GM18507 (cell line): Measurements from ENCODE around the gene PIGZ.

Experiments
- DNase-seq: peaks from one replicate; pipeline ENCODE4 v3.0.0; 2011; ENCODE audit warnings: low read depth; ENCODE audit not compliant: insufficient read length; ENCODE audit errors: extremely low spot score
- FAIRE-seq: peaks from 2 replicates; lab custom pipeline; 2011; peaks lifted over from hg19 to GRCh38; lab: Jason Lieb, UNC

Gene PIGZ, protein sequence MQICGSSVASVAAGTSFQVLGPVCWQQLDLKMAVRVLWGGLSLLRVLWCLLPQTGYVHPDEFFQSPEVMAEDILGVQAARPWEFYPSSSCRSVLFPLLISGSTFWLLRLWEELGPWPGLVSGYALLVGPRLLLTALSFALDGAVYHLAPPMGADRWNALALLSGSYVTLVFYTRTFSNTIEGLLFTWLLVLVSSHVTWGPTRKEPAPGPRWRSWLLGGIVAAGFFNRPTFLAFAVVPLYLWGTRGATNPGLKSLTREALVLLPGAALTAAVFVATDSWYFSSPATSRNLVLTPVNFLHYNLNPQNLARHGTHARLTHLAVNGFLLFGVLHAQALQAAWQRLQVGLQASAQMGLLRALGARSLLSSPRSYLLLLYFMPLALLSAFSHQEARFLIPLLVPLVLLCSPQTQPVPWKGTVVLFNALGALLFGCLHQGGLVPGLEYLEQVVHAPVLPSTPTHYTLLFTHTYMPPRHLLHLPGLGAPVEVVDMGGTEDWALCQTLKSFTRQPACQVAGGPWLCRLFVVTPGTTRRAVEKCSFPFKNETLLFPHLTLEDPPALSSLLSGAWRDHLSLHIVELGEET

DNA sequence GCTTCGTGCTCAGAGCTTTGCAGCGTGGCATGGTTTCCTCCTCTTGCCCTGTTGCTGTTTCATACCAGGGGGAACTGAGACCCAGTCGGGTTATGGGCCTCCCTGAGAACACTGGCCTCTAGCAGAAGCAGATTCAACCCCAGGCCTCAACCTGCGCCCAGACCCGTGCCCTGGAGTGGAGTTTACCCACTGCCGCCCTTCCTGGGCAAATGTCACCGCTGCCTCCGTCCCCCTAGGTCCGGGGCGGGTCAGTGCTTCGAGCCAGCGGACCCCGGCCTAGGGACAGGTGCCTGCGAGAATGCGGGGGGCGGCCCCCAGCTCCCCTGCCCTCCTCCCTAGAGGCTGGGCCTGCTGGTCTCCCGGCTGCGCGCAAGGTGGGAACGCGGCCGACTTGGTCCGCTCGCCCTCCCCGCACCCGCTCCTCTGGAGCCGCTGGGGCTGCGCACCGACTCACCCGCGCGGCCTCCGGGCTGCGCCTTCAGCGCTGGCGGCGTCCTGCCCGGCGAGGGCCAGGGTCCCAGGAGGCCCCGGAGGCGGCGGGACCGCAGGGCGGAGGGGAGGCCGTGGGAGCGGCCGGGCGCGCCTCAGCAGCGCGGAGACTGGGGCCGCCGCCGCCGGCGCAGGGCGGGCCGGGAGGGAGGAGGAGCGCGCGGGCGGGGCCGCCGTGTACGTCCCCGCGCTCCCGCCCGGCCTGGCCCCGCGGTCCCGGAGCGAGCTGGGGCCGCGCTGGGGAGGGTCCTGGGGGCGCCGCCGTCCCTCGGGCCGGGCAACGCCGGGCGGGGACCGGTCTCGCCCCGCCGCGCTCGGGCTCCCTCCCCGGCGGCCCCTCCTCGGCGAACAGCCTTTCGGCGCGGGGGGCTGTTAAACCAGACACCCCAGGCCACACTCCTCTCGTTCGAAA, at the start of gene PIGZ:
PIGZ (minus strand) TSS at position 601 of the 901 bp plus-strand sequence. CDS start 16,802 bp downstream, outside the sequence.
- FAIRE-seq (no peak), DNase-seq (peak; percentile 36)

GRCh38 chr3:197017003-197017402, 48.4 kb upstream of the PIGZ start:
- DNase-seq (no peak), FAIRE-seq (no peak)

DNA sequence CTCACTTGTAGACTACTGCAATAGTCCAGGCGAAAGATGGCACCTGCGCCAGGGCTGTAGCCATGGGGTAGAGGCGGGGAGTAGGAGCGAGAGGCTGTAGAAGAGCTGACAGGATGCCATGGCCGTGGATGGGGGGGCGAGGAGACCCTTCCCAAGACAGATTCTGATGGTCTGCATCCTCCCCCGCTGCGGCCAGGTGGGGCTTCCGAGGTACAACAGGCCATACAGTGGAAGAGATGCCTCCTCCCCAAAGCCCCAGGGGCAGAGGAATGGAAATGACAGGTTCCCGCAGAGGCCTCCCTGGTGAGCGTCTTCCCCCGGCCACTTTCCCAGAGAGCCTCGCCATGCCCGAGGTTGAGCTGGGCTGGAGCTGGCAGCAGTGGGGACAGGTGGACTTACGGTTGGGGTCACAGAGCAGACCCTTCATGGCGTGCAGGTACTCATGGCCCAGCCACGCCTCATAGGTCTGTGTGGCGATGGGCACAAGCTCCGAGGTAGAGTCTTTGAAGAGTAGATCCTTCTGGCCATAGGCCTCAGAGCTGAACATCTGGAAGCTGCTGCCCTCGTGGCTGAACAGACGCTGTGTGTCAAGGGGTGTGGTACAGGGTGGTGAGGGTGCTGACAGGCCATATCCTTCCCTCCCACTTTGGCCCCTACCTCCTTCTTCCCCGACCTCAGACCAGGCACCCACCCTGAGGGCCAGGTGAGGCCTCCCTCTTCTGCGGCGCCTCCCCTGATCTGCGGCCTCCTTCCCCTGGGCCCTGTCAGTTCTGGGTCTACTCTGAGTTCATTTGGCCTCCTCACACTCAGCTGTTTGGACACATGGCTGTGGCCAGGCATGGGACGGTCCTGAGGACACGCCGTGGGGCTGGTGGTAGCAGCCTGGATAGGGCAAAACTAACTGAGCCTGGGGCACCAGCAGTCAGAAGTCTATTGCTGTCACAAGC, 47.4 kb upstream of the PIGZ start:
- DNase-seq: no peak
- FAIRE-seq: no peak

DNA sequence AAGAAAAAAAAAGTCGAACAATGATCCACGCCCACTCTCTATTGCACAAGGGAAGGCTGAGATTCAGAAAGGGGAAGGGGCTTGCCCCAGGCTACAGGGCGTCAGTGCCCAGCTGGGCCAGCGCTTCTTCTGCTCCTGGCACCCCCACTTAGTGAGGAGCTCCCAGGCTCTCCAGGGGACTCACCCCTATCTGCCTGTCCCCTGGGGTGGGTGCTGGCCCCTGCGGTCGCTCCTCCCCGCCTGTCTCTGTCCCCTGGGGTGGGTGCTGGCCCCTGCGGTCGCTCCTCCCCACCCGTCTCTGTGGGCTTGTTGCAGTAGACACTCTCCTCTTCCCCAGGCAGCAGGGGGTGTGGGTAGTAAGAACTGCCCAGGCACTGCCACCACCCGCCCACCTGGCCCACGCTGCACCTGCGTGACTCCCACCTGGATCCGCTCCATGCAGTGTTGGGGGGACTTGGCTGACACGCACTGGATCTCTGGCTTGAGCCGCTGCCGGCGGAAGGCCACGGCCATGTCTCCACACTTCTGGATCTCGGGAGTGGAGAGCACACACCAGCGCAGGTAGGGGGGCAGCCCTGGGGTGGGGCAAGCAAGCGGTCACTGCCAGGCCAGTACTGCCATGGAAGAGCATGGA, 46.4 kb upstream of the PIGZ start:
- DNase-seq (no peak), FAIRE-seq (no peak)

GRCh38 chr3:197014024-197014423, 45.4 kb upstream of the PIGZ start:
- FAIRE-seq (no peak), DNase-seq (no peak)

DNA sequence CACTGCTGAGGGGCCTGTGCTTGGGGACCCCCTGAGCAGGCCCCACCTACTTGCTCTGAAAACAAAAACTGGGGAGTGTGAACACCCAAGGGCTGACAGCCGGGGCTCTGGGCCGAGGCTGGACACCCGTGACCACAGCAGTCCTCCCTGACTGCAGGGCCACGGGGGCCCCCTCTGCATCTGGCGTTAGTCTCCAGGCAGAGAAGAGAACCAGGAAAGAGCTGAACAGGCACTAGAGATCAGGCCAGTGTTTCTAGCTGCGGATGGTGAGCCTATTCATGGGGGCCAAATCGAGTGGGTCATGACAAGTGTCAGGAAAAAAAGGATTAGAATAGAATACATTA, 43.9 kb upstream of the PIGZ start:
- FAIRE-seq: no peak

DNA sequence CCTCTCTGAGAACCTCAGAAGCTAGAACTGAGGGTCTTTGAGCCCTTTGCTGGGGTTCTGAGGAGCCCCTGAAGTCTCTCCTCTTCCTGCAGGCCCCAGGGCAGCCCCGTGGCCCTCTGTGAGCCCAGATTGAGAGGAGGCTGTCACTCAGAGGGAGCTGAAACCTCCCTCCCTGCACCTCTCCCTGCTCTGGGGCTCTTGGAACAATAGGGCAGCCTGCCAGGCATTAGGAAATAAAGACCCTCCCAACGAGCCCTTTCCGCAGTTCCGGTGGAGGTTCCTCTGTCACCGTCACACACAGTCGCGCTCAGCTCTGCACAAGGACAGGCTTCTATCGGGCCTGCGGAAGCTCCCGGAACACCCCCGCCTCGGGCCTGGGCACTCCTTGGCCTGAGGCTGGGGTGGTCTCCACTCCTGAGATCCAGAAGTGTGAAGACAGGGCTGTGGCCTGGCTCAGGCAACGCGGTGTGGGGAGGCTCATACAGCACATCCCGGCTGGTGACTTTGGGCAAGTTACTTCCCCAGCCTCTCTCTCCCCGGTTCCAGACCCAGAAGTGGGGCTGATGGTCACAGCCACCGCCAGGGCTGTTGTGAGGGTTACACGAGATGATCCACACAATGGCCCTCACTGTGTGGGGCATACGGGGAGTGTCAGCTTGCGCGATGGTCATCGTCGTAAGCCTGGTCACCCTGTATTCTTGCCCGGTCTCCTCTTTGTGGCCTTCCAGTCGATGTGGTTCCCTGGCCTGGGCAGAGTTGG, 43.3 kb upstream of the PIGZ start:
- DNase-seq: no peak
- FAIRE-seq: no peak

More for the DNA sequence above, 43.9 kb upstream of the PIGZ start:
- DNase-seq: no peak

DNA sequence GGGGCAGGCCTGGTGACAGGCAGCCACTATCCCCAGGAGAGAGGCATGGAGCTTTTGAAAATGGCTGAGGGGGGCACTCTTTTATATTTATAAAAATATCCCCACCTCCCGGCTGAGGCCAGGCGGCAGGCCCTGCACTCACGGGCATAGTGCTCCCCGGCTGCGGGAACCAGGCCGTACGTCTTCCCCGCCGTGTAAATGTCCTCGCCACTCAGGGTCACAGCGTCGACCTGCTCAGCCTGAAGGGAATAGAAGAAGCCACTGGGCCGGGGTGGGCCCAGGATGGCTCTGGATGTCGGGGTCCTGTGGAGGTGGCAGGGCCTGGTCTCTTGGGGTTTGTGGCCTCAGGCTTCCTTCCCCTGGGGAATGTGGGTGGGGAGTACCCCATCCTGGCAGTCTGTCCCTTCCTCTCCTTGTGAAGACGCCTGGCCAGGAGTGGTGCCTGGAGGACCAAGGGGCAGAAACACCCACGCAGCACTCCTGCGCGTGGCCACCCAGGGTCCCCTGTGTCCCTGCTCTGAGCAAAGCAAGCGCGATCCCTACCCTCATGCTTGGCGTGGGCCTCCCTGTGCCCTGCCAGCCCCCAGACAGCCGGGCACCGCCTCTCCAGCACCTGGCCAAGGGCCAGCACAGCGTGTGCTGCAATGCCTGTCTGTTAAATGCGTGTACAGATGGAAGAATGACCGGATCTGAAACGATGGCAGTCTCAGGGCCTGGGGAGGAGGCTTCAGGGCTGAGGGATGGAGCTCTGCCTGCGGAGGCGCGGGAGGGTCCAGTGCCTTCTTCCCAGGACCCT, 42.1 kb upstream of the PIGZ start:
- FAIRE-seq: no peak
- DNase-seq: no peak

DNA sequence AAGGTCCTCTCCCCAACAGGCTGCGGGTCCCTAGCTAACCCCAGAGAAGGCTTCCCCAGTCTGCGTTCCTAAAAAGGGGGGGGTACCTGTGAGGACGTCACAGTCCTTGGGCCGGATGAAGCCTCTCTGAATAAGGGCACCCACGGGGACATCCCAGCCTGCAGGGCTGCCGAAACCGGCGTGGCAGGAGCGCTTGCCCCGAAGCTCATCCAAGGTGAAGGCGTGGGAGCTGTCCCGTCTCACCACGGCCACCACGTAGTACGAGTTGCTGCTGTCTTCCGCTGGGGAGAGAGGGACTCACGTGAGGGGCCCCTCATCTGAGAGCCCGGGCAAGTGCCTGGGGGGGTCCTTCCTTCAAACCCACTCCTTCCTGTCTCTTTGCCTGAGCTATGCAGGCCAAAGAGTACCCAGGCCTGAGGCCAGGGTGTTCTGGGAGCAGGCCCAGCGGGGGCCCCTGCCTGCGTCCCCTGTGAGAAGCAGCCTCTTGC, 40.9 kb upstream of the PIGZ start:
- no peak for DNase-seq
- FAIRE-seq: no peak

DNA sequence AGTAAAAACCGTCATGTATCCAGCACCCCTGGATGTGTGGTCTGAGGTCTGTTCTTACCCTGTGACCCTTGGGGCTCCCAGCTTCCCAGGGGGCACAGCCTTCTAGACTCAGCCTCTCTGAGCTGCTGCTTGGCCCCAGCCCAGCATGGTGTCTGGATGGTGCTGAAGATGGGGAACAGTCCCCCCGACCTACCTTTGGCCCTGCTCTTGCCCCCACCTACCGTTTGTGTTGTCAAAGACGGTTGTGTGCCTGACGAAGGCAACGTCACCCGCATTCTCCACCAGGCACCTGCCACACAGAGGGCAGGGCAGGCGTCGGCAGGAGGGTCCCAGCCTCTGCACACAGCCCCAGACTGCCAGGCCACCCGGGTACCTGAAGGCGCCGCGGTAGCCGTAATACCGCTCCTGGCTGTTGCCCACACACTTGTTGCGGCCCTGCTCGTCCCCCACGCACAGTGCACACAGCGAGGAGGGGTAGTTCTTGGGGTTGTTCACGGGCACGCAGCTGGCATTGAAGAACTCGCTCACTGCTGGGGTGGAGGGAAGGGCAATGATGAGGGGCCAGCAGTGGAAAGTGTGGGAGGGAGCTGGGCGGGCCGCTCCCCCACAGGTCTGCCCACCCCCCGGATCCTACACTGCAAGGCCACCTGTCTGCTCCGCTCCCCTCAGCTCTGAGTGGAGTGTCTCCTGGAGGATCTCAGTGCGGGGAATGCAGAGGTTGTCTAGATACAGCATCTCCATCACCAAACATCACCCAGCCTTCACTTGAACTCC, 40.0 kb upstream of the PIGZ start:
- DNase-seq (no peak), FAIRE-seq (no peak)

DNA sequence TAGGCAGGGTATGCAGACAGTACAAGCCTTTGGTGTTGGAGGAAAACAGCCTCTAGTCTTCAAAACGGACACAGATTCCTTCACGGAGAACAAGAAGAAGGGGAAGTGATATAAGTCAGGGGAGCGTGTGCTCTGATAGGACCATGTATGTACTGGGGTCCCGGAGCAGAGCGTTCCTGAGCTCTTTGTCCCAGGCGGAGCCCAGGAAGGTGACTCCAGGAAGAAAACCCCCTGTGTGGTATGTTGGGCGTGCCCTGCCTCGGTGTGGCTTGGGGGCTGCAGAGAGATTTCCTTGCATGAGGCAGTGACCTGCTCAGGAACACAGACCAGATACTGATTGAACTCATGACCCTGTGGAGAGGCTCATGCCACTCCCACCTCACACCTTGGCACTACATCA, 39.3 kb upstream of the PIGZ start:
- FAIRE-seq (no peak), DNase-seq (no peak)

DNA sequence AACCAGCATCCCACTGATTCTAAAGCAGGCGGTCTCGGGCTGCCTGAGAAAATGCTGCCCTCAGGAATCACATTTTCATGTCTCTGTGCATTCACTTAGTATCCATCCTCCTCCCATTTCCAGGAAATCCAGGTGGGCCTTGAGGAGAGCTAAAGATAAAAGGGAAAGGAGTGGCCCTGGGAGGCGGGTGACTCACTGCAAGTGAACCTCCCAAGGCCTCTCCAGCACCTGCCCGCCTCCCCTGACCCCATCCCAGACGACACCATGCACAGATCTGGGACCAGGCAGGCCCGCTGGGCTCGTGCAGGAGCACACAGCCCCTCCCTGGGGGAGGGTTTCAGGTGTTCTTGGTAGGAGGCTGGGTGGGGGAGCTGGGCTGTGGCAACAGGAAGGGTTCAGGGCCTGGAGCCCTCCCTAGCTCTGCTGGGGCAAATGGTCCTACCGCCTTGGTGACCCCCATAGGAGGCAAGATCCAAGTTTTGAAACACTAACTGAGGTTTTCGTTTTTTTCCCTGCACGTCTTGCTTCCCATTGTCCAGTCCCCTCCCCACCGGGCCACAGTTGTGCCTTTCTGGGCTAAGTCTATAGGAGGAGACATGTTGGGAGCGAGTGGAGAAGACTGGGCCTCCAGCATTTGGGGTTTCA, 38.8 kb upstream of the PIGZ start:
- FAIRE-seq: no peak
- no peak for DNase-seq

DNA sequence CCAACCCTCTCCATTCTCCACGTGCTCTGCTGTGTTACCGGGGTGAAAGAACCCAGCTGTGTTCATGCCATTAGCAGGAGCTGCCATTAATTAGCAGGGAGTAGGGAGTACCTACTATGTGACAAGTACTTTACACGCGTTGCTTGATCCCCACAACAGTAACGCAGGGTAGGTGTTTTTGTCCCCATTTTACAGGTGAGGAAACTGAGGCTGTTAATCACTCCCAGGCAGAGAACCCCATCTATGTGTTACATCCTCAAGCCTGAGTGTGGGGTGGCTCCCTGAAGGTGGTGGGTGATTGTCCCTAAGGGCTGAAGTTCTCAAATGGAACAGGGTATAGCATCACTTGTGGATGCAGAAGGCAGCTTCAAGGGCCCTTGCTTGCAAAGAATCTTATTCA, 38.2 kb upstream of the PIGZ start:
- DNase-seq (no peak), FAIRE-seq (no peak)

DNA sequence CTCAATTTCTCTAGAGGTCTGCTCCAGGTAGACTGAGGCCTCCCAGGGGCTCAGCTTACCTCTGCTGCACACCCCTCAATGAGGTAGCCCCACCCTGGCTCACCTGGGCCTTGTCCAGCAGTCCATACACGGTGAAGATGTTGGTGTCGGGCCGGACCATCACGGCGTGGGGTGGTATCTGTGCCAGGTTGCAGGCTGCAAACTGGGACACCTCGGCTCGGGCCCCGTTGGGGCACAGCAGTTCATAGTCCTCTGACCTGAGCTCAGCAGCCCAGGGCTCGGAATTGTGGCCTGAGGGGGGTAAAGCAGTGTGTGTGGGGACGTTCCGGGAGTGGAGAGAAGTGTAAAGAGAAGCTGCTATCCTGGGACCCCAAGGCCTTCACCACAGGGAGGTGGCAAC, 37.8 kb upstream of the PIGZ start:
- no peak for FAIRE-seq

DNA sequence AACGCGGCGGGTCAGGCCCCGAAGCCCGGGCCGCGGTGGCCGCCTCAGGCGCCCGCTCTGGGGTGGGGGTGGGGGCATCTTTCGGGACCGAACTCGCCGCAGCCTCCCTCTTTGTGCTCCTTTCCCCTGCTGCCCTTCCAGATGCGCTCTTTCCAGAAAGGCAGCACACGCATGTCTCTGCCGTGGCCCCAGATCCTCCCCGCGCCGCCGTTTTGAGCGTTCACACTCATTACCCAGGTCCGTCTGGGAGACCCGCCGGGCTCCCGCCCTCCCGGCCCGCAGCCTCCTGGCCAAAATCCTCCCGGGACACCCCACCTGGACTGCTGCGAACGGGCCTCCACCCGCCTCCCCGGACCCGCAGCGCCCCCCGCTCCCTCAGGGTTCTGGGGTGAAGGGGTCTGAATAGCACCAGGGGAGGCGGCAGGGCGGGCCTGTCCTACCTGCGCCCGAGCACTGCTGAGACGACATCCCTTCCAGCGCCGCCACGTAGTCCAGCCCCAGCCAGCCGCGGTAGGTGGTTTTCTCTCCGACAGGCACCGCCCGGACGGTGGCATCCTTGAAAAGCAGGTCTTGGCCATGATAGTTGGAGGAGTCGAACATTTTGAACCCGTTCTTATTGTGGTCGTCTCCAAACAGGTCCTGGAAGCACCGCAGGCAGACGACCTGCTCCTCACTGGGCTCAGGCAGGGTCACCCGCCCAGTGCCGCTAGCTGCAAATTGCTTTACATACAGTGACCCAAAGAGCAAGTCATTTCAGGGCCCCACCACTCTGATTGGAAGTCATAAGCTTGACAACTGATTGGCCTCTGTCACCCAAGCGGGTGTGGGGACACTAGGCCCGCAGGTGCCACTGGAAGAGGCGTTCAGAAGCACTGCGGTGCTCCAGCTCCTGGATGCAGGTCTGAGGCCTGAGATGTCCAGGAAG, 35.1 kb upstream of the PIGZ start:
- no peak for FAIRE-seq

More for the DNA sequence above, 37.8 kb upstream of the PIGZ start:
- DNase-seq: no peak

More for the DNA sequence above, 35.1 kb upstream of the PIGZ start:
- DNase-seq: no peak
